ENCODE data around the gene TMEM143. TPM values are rescaled to one million over a fixed set of nuclear protein-coding genes. Genes with fewer than 3 reads are reported as not detected.
A peak's percentile ranks its signal among the peaks of the same experiment; 100 is the strongest.

Gene TMEM143
- total RNA-seq, 1 donor from 2014 or later, result 3.2 TPM

GRCh38 chr19:48390188-48391099 lies 26.7 kb upstream of the TMEM143 start:
- intact Hi-C loops (cut with DNase I), result no loop called here
- DNase-seq (ENCODE audit: extremely low spot score in 2 of 2), result no peak
- Histone ChIP-seq H3K27ac (peak overlapping the region; percentile 92), H3K27me3 (peaks cover 6% of the 10 kb centered on the region), H3K36me3 (peaks cover 0 to 28% of the 10 kb centered on the region in 2 donors), H3K4me3 (peak overlapping the region; percentile 85 to 99), H3K4me1 (peaks cover 35% of the 10 kb centered on the region), H3K9me3 (no peaks in the 10 kb centered on the region)
- TF ChIP-seq CTCF (IDR thresholded peaks at IDR 0.05) (peak in 2 of 3 experiments; percentile 19 to 64), POLR2AphosphoS5 (IDR thresholded peaks at IDR 0.05; ENCODE audit: insufficient read depth in 1 of 2, low read depth in 1 of 2) (no peak)

- Histone ChIP-seq H3K27ac (no peak overlapping the region), H3K36me3 (peaks cover 0 to 54% of the 10 kb centered on the region in 2 donors), H3K27me3 (no peaks in the 10 kb centered on the region), H3K9me3 (no peaks in the 10 kb centered on the region), H3K4me1 (peaks cover 17% of the 10 kb centered on the region), H3K4me3 (no peak overlapping the region)
- intact Hi-C loops (cut with DNase I), result no loop called here
- DNase-seq (ENCODE audit: extremely low spot score in 2 of 2), result no peak
- TF ChIP-seq POLR2AphosphoS5 (IDR thresholded peaks at IDR 0.05; ENCODE audit: insufficient read depth in 1 of 2, low read depth in 1 of 2) (no peak), POLR2A (IDR thresholded peaks at IDR 0.05) (no peak), CTCF (IDR thresholded peaks at IDR 0.05) (no peak)
Observed at GRCh38 chr19:48386981-48387380, 23.2 kb upstream of the TMEM143 start.

- peaks cover 17% of the 10 kb centered on the region for H3K4me1 ChIP-seq
- no peak for DNase-seq (ENCODE audit: extremely low spot score in 2 of 2)
- H3K4me3 ChIP-seq, result no peak overlapping the region
- H3K36me3 ChIP-seq, result peaks cover 0 to 63% of the 10 kb centered on the region in 2 donors
- H3K27ac ChIP-seq, result no peak overlapping the region
- intact Hi-C loops (cut with DNase I), result no loop called here
- TF ChIP-seq POLR2AphosphoS5 (IDR thresholded peaks at IDR 0.05; ENCODE audit: insufficient read depth in 1 of 2, low read depth in 1 of 2) (no peak), CTCF (IDR thresholded peaks at IDR 0.05) (no peak), POLR2A (IDR thresholded peaks at IDR 0.05) (no peak)
- H3K27me3 ChIP-seq, result no peaks in the 10 kb centered on the region
- H3K9me3 ChIP-seq, result no peaks in the 10 kb centered on the region
Observed at GRCh38 chr19:48385461-48386087, 21.8 kb upstream of the TMEM143 start.

- Histone ChIP-seq H3K27me3 (no peaks in the 10 kb centered on the region), H3K4me1 (no peaks in the 10 kb centered on the region), H3K4me3 (no peak overlapping the region), H3K9me3 (no peaks in the 10 kb centered on the region), H3K36me3 (peaks cover 0 to 51% of the 10 kb centered on the region in 2 donors), H3K27ac (no peak overlapping the region)
- DNase-seq (ENCODE audit: extremely low spot score in 2 of 2), result no peak
- no peak for TF ChIP-seq POLR2AphosphoS5 (IDR thresholded peaks at IDR 0.05; ENCODE audit: insufficient read depth in 1 of 2, low read depth in 1 of 2)
- no peak for TF ChIP-seq POLR2A (IDR thresholded peaks at IDR 0.05)
- no peak for TF ChIP-seq CTCF (IDR thresholded peaks at IDR 0.05)
- intact Hi-C loops (cut with DNase I), result no loop called here
Observed at GRCh38 chr19:48382286-48382685, 18.5 kb upstream of the TMEM143 start.
